Measurements from ENCODE around the gene TCTN3.

TCTN3 gene

GRCh38 chr10:95651346-95652060 lies 42.2 kb downstream of the TCTN3 start (continued):
- peak; percentile 83; the same call in 1 of the 2 replicates for TF ChIP-seq ZNF776 (tag by site-specific recombination; IDR thresholded peaks at IDR 0.05; ENCODE audit: borderline replicate concordance)
- TF ChIP-seq ZNF112 (tag by site-specific recombination; IDR thresholded peaks at IDR 0.05): no peak
- TF ChIP-seq ZNF510 (tag by site-specific recombination; IDR thresholded peaks at IDR 0.05; ENCODE audit: insufficient replicate concordance): no peak

- CTCF ChIA-PET: interaction anchor here (0.6 to 0.7 kb wide), 2 partner anchors 43 to 142 kb away, joined by 3 to 6 read pairs; partner anchors contain the start of gene TCTN3
- POLR2A ChIA-PET: no interaction called here
- no peak overlapping the region for H3K4me3 ChIP-seq (ENCODE audit: low read depth, low read length)
- H3K9me3 ChIP-seq (ENCODE audit: control insufficient read depth, insufficient read depth, low read depth, low read length): no peaks in the 10 kb centered on the region
- peaks cover 39 to 79% of the 10 kb centered on the region in 2 experiments for H3K36me3 ChIP-seq (ENCODE audit: control insufficient read depth in 2 of 2, insufficient read depth in 1 of 2, low read length in 2 of 2)
- no peak overlapping the region for H3K27ac ChIP-seq (ENCODE audit: extremely low read depth, low read depth, low read length)
- H3K4me1 ChIP-seq (ENCODE audit: control insufficient read depth, insufficient read depth, low read length): no peaks in the 10 kb centered on the region; the same call in 1 of the 2 replicates
- no peak for TF ChIP-seq HOXD13 (CRISPR knock-in tag; IDR thresholded peaks at IDR 0.05; ENCODE audit: borderline replicate concordance)
- TF ChIP-seq ZNF623 (tag by site-specific recombination; IDR thresholded peaks at IDR 0.05): no peak
- TF ChIP-seq PRDM10 (tag by site-specific recombination; IDR thresholded peaks at IDR 0.05): peak; percentile 28; the same call in 1 of the 2 replicates
- no peak for TF ChIP-seq ZNF843 (tag by site-specific recombination; IDR thresholded peaks at IDR 0.05)
- no peak for TF ChIP-seq ZNF274 (IDR thresholded peaks at IDR 0.05; ENCODE audit: low read length)
- TF ChIP-seq ZNF274 (tag by site-specific recombination; IDR thresholded peaks at IDR 0.05; ENCODE audit: borderline replicate concordance): no peak
- no peak for TF ChIP-seq ZSCAN23 (tag by site-specific recombination; IDR thresholded peaks at IDR 0.05)
Observed at GRCh38 chr10:95650232-95650631, 43.5 kb downstream of the TCTN3 start.

- H3K36me3 ChIP-seq (ENCODE audit: control insufficient read depth in 2 of 2, insufficient read depth in 1 of 2, low read length in 2 of 2): peaks cover 46 to 87% of the 10 kb centered on the region in 2 experiments
Observed at GRCh38 chr10:95648138-95648537, 45.6 kb downstream of the TCTN3 start.

More at GRCh38 chr10:95648138-95648537, 45.6 kb downstream of the TCTN3 start:
- Histone ChIP-seq H3K4me1 (ENCODE audit: control insufficient read depth, insufficient read depth, low read length) (no peaks in the 10 kb centered on the region), H3K9me3 (ENCODE audit: control insufficient read depth, insufficient read depth, low read depth, low read length) (no peaks in the 10 kb centered on the region), H3K27ac (ENCODE audit: extremely low read depth, low read depth, low read length) (no peak overlapping the region), H3K4me3 (ENCODE audit: low read depth, low read length) (no peak overlapping the region)
- CTCF ChIA-PET: interaction anchor here (0.6 to 1.3 kb wide), 2 partner anchors 18 to 218 kb away, joined by 3 read pairs; no protein-coding TSS in a partner anchor
- TF ChIP-seq ZNF660 (tag by site-specific recombination; IDR thresholded peaks at IDR 0.05): no peak
- peak; percentile 97 for TF ChIP-seq ZNF513 (tag by site-specific recombination; IDR thresholded peaks at IDR 0.05)
- no peak for TF ChIP-seq KLF17 (tag by site-specific recombination; IDR thresholded peaks at IDR 0.05)
- POLR2A ChIA-PET: no interaction called here

Measured in HEK293 (cell line).